Heart right ventricle (tissue), 16 donors: ENCODE data around the gene ABHD4. TPM values are rescaled to one million over a fixed set of nuclear protein-coding genes. Genes with fewer than 3 reads are reported as not detected.
A peak's percentile ranks its signal among the peaks of the same experiment; 100 is the strongest.

ENCODE experiments used
- ATAC-seq, 8 donors: fragments of 200-7000 bp; cut with Tn5 transposase; one replicate each; pipeline ENCODE4 v1.9.1; 2020; ENCODE audit warnings: mild to moderate bottlenecking in 8 of 8, moderate library complexity in 8 of 8, moderate number of reproducible peaks in 1 of 8
- DNase-seq, 2 donors: peaks; one replicate each; pipeline ENCODE4 v3.0.0-alpha.2; 2020
- H3K27ac ChIP-seq, 10 donors: fragments of 200-600 bp; sonication (generic) in 2 of 10; one replicate each; pipeline versions ENCODE4 v1.5.0 to v1.8.0; 2020 to 2022; ENCODE audit warnings: mild to moderate bottlenecking in 3 of 10
- H3K27me3 ChIP-seq, 7 donors: fragments of 200-600 bp; one replicate each; pipeline ENCODE4 v1.8.0; 2021 to 2022; ENCODE audit warnings: mild to moderate bottlenecking in 2 of 7
- H3K36me3 ChIP-seq, 9 donors: fragments of 200-600 bp; sonication (generic) in 1 of 9; one replicate each; pipeline versions ENCODE4 v1.5.0 to v1.8.0; 2020 to 2022; ENCODE audit warnings: mild to moderate bottlenecking in 2 of 9
- H3K4me1 ChIP-seq, 9 donors: fragments of 200-600 bp; sonication (generic) in 1 of 9; one replicate each; pipeline versions ENCODE4 v1.5.0 to v1.8.0; 2020 to 2022; ENCODE audit warnings: mild to moderate bottlenecking in 4 of 9
- H3K4me3 ChIP-seq, 10 donors: fragments of 200-600 bp; sonication (generic) in 2 of 10; one replicate each; pipeline versions ENCODE4 v1.5.0 to v1.8.0; 2020 to 2022; ENCODE audit warnings: mild to moderate bottlenecking in 7 of 10, moderate library complexity in 2 of 10
- H3K9me3 ChIP-seq, 11 donors: fragments of 200-600 bp in 10 of 11; sonication (generic) in 2 of 11; one replicate each; pipeline versions ENCODE4 v1.5.0 to v1.8.0; 2013 to 2022; ENCODE audit warnings: mild to moderate bottlenecking in 2 of 11, control low read depth in 1 of 11, moderate library complexity in 1 of 11
- CTCF ChIP-seq, 9 donors: fragments of 200-600 bp; sonication (generic) in 2 of 9; IDR thresholded peaks; one replicate each; pipeline versions ENCODE4 v1.5.0 to v1.8.0; 2021 to 2022; ENCODE audit warnings: antibody characterized with exemption in 9 of 9, mild to moderate bottlenecking in 5 of 9, moderate library complexity in 1 of 9
- WGBS, 2 donors: extraction: QIAGEN DNeasy Blood & Tissue Kit; methylation state at CpG; one replicate each; pipeline ENCODE4 v1.1.7; 2013; ENCODE audit warnings: inconsistent platforms in 1 of 2; 5-methylcytosine and 5-hydroxymethylcytosine counted together
- intact Hi-C, 10 donors: fragments of 100-400 bp; cut with DNase I; formaldehyde crosslinking; loops; one replicate each; pipeline versions ENCODE4 v1.11.1 to v1.14.2; 2022
- long read RNA-seq, 3 donors: library from polyadenylated mRNA; unstranded; transcript quantifications; one replicate each; pipeline ENCODE4 v2.0.0, GENCODE V29; 2020 to 2021
- polyA plus RNA-seq, 2 donors: library from polyadenylated mRNA; stranded (reverse); fragments of 200-250 nt; gene quantifications; one replicate each; pipeline ENCODE4 v1.2.3, GENCODE V29; 2013
- total RNA-seq, 10 donors: library from RNA; stranded (reverse); fragmentation: NEBNext Ultra II Directional in 3 of 10; extraction: Animal tissue kit (Norgen Biotek cat#: 25700) in 3 of 10; gene quantifications; one replicate each; pipeline versions ENCODE4 v1.2.1 to v1.2.4, GENCODE V29; 2021 to 2023
- donor health status: Arrhythmogenic right ventricular cardiomyopathy.
- donor health status: ischemic (EF 13 %, LVEDD 7.1; RV severe dilation, severe dysfunction).
- donor health status: healthy with polysubstance abuse.
- donor health status: DM: no; HTN: yes; CAD: no.
- donor health status: DM: no; HTN: no; CAD: no.
- donor health status: ischemic (EF 25% LVEDD 6.9; RV normal size, moderate dysfunction).
- donor health status: ischemic (EF 25% LVEDD 5.7; RV mildly dilated, moderate dysfunction).
- donor health status: healthy.
- donor health status: DM: yes; HTN: yes; CAD: no.
- donor health status: Ischemic cardiomyopathy.
- donor health status: ischemic (EF 35%, LVEDD 5.7; RV mildly dilated, moderate dysfunction).
- donor health status: nonischemic (EF 11% LVEDD 7.7; RV severe dilation, severe dysfunction).
- donor health status: DM: yes; HTN: yes; CAD: no.
- donor health status: PGD.
- donor health status: ischemic (EF 29% LVEDD 5.4; RV normal size, mild dysfunction).
- donor health status: nonischemic (EF 23%, LVEDD 6.1; RV moderate dilation, normal function).

The ABHD4 gene
- total RNA-seq (10 to 100 TPM; 14.9 to 35.7 (median 22.7) TPM), polyA plus RNA-seq (10 to 100 TPM; 13.7 to 15.1 TPM)
- long read RNA-seq, donor 1, partial matches to known transcripts = 0 of 19 reads
- long read RNA-seq, donor 1, other reads (novel, unspliced or antisense) = 17 of 19 reads
- long read RNA-seq, donor 2, partial matches to known transcripts = 5 of 13 reads
- long read RNA-seq, donor 2, other reads (novel, unspliced or antisense) = 7 of 13 reads
- long read RNA-seq, donor 3, transcript ABHD4-203 (7 exons, 3,366 nt) = major isoform, 19 of 33 reads
- long read RNA-seq, donor 3, partial matches to known transcripts = 5 of 33 reads
- long read RNA-seq, donor 3, other reads (novel, unspliced or antisense) = 9 of 33 reads

GRCh38 chr14:22598099-22598895 is at the start of gene ABHD4:
TSS of gene ABHD4 (plus strand) at chr14:22598300. CDS start at chr14:22598307, 7 bp downstream.
- Histone ChIP-seq H3K36me3 (peaks cover 0 to 22% (median 20%) of the 10 kb centered on the region in 9 donors), H3K4me1 (peaks cover 0 to 26% (median 21%) of the 10 kb centered on the region in 9 donors), H3K4me3 (peak within 1 kb of the TSS; percentile 69 to 91 (median 74)), H3K27me3 (no peaks in the 10 kb centered on the region), H3K27ac (peak within 1 kb of the TSS; percentile 31 to 93 (median 82)), H3K9me3 (no peaks in the 10 kb centered on the region)
- DNase-seq (peak; percentile 81 to 86), ATAC-seq (peak; percentile 97 to 99 (median 98))
- peak in 1 of 9 donors; percentile 17 for TF ChIP-seq CTCF (IDR thresholded peaks at IDR 0.05)
- WGBS, 2 donors = 1% methylated on average over 49 of the region's 49 CpGs
- intact Hi-C loops = no loop called here

- intact Hi-C loops = loop anchor here in 2 of 10 donors (5.0 to 10.0 kb wide), 3 partner anchors 62 to 155 kb away; no protein-coding TSS in a partner anchor
- peaks cover 0 to 79% (median 30%) of the 10 kb centered on the region in 9 donors for H3K4me1 ChIP-seq
- H3K27ac ChIP-seq = peak overlapping the region in 6 of 10 donors; percentile 20 to 82 (median 38)
- no peaks in the 10 kb centered on the region for H3K9me3 ChIP-seq
- no peak for DNase-seq
- ATAC-seq = no peak
- H3K27me3 ChIP-seq = no peaks in the 10 kb centered on the region
- no peak for TF ChIP-seq CTCF (IDR thresholded peaks at IDR 0.05)
- 88 to 94% methylated on average over 6 of the region's 6 CpGs for WGBS, 2 donors
- H3K36me3 ChIP-seq = peaks cover 0 to 13% (median 0%) of the 10 kb centered on the region in 9 donors
- no peak overlapping the region for H3K4me3 ChIP-seq
Measured at GRCh38 chr14:22549324-22549962, 48.7 kb upstream of the ABHD4 start.

GRCh38 chr14:22549981-22550673 is 48.0 kb upstream of the ABHD4 start:
- Histone ChIP-seq H3K36me3 (peaks cover 0 to 13% (median 0%) of the 10 kb centered on the region in 9 donors), H3K4me1 (peaks cover 0 to 72% (median 30%) of the 10 kb centered on the region in 9 donors), H3K9me3 (no peaks in the 10 kb centered on the region), H3K27ac (peak overlapping the region in 6 of 10 donors; percentile 20 to 82 (median 38)), H3K4me3 (peak overlapping the region in 1 of 10 donors; percentile 15), H3K27me3 (no peaks in the 10 kb centered on the region)
- DNase-seq (no peak), ATAC-seq (peak in 1 of 8 donors; percentile 24)
- WGBS, 2 donors = 65% methylated on average over 11 of the region's 11 CpGs
- TF ChIP-seq CTCF (IDR thresholded peaks at IDR 0.05) = no peak
- intact Hi-C loops = loop anchor here in 6 of 10 donors (5.0 to 10.0 kb wide), 6 partner anchors 63 to 505 kb away; partner anchors contain the start of genes CDH24 (in 2 of the 6) and SLC7A7 (in 1 of the 6)
